SU-DHL-6 (cell line): ENCODE measurements around the gene MAP3K12.
"Not testable (repeated sequence)": the region's sequence is repeated elsewhere in the genome, so short reads cannot be mapped to it uniquely, and the experiment has no call there.

ENCODE experiments used
- CTCF ChIP-seq: fragments of 200-600 bp; sonication (generic); IDR thresholded peaks from one replicate; pipeline ENCODE4 v1.5.1; 2017; ENCODE audit warnings: antibody characterized with exemption, mild to moderate bottlenecking, low read length, moderate library complexity; ENCODE audit not compliant: insufficient read depth, poor library complexity, severe bottlenecking
- EZH2phosphoT487 ChIP-seq: fragments of 200-600 bp; sonication (generic), shearing (Covaris generic); conservative IDR thresholded peaks from 2 replicates; pipeline ENCODE4 v1.6.1; 2018; ENCODE audit warnings: mild to moderate bottlenecking, antibody characterized with exemption, low read length, moderate library complexity, mixed read lengths

GRCh38 chr12:53444593-53445325 lies 54.5 kb downstream of the MAP3K12 start:
- not testable (repeated sequence) for TF ChIP-seq CTCF, EZH2phosphoT487
